DOHH2 (cell line): ENCODE data around the gene ERC2.

Source experiments
- H3F3A ChIP-seq: fragments of 200-600 bp; sonication (generic), shearing (Covaris generic); 2 replicates; pipeline ENCODE4 v1.6.0; 2016; ENCODE audit warnings: antibody characterized with exemption, mild to moderate bottlenecking; ENCODE audit not compliant: control insufficient read depth, insufficient read depth
- H3K27ac ChIP-seq: fragments of 200-600 bp; sonication (generic); 2 replicates; pipeline ENCODE4 v1.5.1; 2014; ENCODE audit warnings: low read depth, mild to moderate bottlenecking, low read length, moderate library complexity
- H3K27me3 ChIP-seq: fragments of 200-600 bp; sonication (generic); 2 replicates; pipeline ENCODE4 v1.6.1; 2014; ENCODE audit warnings: mild to moderate bottlenecking, low read length, mixed read lengths; ENCODE audit not compliant: control insufficient read depth
- H3K36me3 ChIP-seq: fragments of 200-600 bp; sonication (generic); 2 replicates; pipeline ENCODE4 v1.6.1; 2014; ENCODE audit warnings: mild to moderate bottlenecking, low read length, moderate library complexity, mixed read lengths; ENCODE audit not compliant: control insufficient read depth
- H3K4me1 ChIP-seq: fragments of 200-600 bp; sonication (generic); 2 replicates; pipeline ENCODE4 v1.6.1; 2014; ENCODE audit warnings: mild to moderate bottlenecking, low read length, mixed read lengths; ENCODE audit not compliant: control insufficient read depth
- H3K4me2 ChIP-seq: fragments of 200-600 bp; sonication (generic); 2 replicates; pipeline ENCODE4 v1.6.0; 2014; ENCODE audit warnings: mild to moderate bottlenecking, low read length, moderate library complexity
- H3K4me3 ChIP-seq: fragments of 200-600 bp; sonication (generic); 2 replicates; pipeline ENCODE4 v1.5.1; 2014; ENCODE audit warnings: mild to moderate bottlenecking, low read length, mixed read lengths
- H3K79me2 ChIP-seq: fragments of 200-600 bp; sonication (generic); 2 replicates; pipeline ENCODE4 v1.6.1; 2014; ENCODE audit warnings: mild to moderate bottlenecking, low read length, mixed read lengths; ENCODE audit not compliant: control insufficient read depth
- H3K9me2 ChIP-seq: fragments of 200-600 bp; sonication (generic); replicated peaks from 2 replicates; pipeline ENCODE4 v1.6.1; 2014; ENCODE audit warnings: mild to moderate bottlenecking, low read length, mixed read lengths; ENCODE audit not compliant: control insufficient read depth
- H3K9me3 ChIP-seq: fragments of 200-600 bp; sonication (generic); 2 replicates; pipeline ENCODE4 v1.6.1; 2014; ENCODE audit warnings: antibody characterized with exemption, low read length, mixed read lengths; ENCODE audit not compliant: control insufficient read depth, insufficient read depth
- H4K20me1 ChIP-seq: fragments of 200-600 bp; sonication (generic); 2 replicates; pipeline ENCODE4 v1.6.0; 2014; ENCODE audit warnings: low read depth, mild to moderate bottlenecking, antibody characterized with exemption, low read length, moderate library complexity; ENCODE audit not compliant: control insufficient read depth, insufficient read depth
- EZH2phosphoT487 ChIP-seq: fragments of 200-600 bp; sonication (generic); IDR thresholded peaks from 2 replicates; pipeline ENCODE4 v1.6.1; 2017; ENCODE audit warnings: borderline replicate concordance, mild to moderate bottlenecking, antibody characterized with exemption, low read length, moderate library complexity, mixed read lengths
- TF ChIP-seq, protein P1 (sequence below): fragments of 200-600 bp; sonication (generic); IDR thresholded peaks from one replicate; pipeline ENCODE4 v1.5.1; 2014; ENCODE audit warnings: antibody characterized with exemption, mild to moderate bottlenecking, low read depth, low read length; ENCODE audit not compliant: poor library complexity, severe bottlenecking

Gene ERC2

DNA sequence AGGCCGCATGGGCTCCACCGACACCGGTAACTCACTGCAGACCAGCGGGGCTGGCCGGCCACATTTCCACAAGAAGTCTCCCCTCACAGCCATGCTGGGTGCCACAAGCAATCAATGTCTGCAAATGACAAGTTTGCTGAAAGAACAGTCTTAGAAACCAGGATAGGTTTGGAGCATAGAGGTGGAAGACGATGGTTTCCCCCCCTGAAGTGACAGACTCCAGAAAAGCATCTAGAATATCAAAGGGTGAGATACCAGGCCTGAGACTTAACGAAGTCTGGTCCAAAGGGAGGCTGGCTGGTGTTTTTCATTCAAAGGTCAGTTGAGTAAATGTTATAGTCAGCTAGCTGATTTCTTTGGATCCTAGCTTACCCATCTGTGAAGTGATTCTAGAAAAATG is 931.1 kb downstream of the ERC2 start:
- no peaks in the 10 kb centered on the region for H3F3A ChIP-seq
- no peaks in the 10 kb centered on the region for H4K20me1 ChIP-seq
- no peaks in the 10 kb centered on the region for H3K79me2 ChIP-seq
- TF ChIP-seq, protein P1, sequence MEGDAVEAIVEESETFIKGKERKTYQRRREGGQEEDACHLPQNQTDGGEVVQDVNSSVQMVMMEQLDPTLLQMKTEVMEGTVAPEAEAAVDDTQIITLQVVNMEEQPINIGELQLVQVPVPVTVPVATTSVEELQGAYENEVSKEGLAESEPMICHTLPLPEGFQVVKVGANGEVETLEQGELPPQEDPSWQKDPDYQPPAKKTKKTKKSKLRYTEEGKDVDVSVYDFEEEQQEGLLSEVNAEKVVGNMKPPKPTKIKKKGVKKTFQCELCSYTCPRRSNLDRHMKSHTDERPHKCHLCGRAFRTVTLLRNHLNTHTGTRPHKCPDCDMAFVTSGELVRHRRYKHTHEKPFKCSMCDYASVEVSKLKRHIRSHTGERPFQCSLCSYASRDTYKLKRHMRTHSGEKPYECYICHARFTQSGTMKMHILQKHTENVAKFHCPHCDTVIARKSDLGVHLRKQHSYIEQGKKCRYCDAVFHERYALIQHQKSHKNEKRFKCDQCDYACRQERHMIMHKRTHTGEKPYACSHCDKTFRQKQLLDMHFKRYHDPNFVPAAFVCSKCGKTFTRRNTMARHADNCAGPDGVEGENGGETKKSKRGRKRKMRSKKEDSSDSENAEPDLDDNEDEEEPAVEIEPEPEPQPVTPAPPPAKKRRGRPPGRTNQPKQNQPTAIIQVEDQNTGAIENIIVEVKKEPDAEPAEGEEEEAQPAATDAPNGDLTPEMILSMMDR = no peak
- TF ChIP-seq EZH2phosphoT487 = no peak
- H3K9me2 ChIP-seq = no peaks in the 10 kb centered on the region
- no peaks in the 10 kb centered on the region for H3K9me3 ChIP-seq
- H3K27me3 ChIP-seq = no peaks in the 10 kb centered on the region
- H3K36me3 ChIP-seq = no peaks in the 10 kb centered on the region
- H3K4me3 ChIP-seq = no peak overlapping the region
- H3K27ac ChIP-seq = no peak overlapping the region
- H3K4me1 ChIP-seq = no peaks in the 10 kb centered on the region
- H3K4me2 ChIP-seq = no peak overlapping the region

DNA sequence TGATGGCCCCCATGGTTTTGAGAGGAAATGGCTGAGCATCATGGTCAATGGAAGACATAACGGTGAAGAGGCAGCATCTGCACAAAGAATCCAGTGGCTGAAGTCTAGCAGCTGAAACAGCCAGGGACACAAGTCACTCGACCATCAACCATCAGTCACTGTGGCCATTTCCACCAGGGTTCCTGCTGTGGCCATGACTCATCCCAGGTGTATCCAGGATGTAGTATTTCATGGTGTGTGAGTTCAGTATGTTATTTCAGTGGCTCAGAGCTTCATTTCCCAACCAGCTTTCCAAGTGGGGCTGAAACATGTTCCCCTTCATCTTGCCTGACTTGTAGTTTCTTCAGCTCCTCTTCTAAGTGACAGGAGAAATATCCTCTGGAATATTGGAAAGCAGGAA is 933.4 kb downstream of the ERC2 start:
- TF ChIP-seq, protein P1 = no peak
- TF ChIP-seq EZH2phosphoT487 = no peak
- Histone ChIP-seq H3K27me3 (no peaks in the 10 kb centered on the region), H3K79me2 (no peaks in the 10 kb centered on the region), H3F3A (no peaks in the 10 kb centered on the region), H3K36me3 (no peaks in the 10 kb centered on the region), H3K27ac (no peak overlapping the region), H3K9me3 (no peaks in the 10 kb centered on the region), H4K20me1 (no peaks in the 10 kb centered on the region), H3K4me2 (no peak overlapping the region), H3K4me1 (no peaks in the 10 kb centered on the region), H3K4me3 (no peak overlapping the region), H3K9me2 (no peaks in the 10 kb centered on the region)

DNA sequence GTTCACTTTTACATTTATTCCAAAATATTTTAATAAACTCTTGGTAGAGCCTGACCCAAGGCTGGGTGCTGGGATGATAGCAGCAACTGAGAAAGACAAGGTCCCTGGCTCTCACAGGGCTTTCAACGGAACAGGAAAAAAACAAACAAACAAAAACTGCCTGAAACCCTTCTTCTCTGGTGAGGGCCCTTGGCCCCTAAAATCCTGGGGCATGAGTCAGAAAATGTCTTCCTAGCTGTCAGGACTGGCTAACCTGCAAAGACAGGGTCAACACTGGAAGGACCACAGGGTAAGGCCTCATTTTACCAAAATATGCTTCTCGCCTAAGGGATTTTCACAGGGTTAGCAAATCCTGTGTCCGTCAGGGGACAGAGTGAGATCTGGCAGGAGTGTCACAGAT is 935.5 kb downstream of the ERC2 start:
- H4K20me1 ChIP-seq = no peaks in the 10 kb centered on the region
- no peak overlapping the region for H3K4me2 ChIP-seq
- no peak overlapping the region for H3K4me3 ChIP-seq
- H3F3A ChIP-seq = no peaks in the 10 kb centered on the region
- no peaks in the 10 kb centered on the region for H3K9me2 ChIP-seq
- H3K36me3 ChIP-seq = no peaks in the 10 kb centered on the region
- TF ChIP-seq, protein P1 = no peak
- TF ChIP-seq EZH2phosphoT487 = no peak
- no peaks in the 10 kb centered on the region for H3K4me1 ChIP-seq
- H3K9me3 ChIP-seq = no peaks in the 10 kb centered on the region
- H3K27ac ChIP-seq = no peak overlapping the region
- H3K27me3 ChIP-seq = no peaks in the 10 kb centered on the region
- no peaks in the 10 kb centered on the region for H3K79me2 ChIP-seq

DNA sequence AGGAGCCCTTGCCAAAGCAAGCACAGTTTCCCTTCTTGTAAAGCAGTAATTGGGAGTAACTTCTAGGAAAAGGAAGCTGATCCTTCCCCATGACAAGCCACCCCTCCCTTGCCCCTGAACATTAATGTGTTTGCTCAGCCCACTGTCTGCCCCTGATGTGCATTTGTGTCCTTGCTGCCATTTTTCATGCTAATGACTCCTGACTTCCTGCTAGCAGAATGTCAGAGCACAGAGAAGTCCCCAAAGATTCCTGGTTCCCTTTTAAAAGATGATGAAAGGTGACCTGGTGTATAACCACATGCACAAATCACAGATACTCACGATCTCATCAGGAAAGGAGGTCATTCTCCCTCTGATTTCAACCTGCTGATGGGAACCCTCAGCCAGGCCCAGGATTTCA is 936.9 kb downstream of the ERC2 start:
- Histone ChIP-seq H3F3A (no peaks in the 10 kb centered on the region), H3K79me2 (no peaks in the 10 kb centered on the region), H3K9me3 (no peaks in the 10 kb centered on the region), H3K27ac (no peak overlapping the region), H3K27me3 (no peaks in the 10 kb centered on the region), H4K20me1 (no peaks in the 10 kb centered on the region), H3K4me2 (no peak overlapping the region), H3K4me1 (no peaks in the 10 kb centered on the region), H3K4me3 (no peak overlapping the region), H3K36me3 (no peaks in the 10 kb centered on the region), H3K9me2 (no peaks in the 10 kb centered on the region)
- TF ChIP-seq EZH2phosphoT487 = no peak
- TF ChIP-seq, protein P1 = no peak
